GM12801 (cell line): Measurements from ENCODE around the gene BMP3.

Source experiments
- TF ChIP-seq, protein P1 (sequence below): IDR thresholded peaks from one replicate; pipeline ENCODE4 v1.5.1; 2011; ENCODE audit warnings: control low read depth; ENCODE audit not compliant: insufficient read length; ENCODE audit errors: extremely low read depth

The BMP3 gene

DNA sequence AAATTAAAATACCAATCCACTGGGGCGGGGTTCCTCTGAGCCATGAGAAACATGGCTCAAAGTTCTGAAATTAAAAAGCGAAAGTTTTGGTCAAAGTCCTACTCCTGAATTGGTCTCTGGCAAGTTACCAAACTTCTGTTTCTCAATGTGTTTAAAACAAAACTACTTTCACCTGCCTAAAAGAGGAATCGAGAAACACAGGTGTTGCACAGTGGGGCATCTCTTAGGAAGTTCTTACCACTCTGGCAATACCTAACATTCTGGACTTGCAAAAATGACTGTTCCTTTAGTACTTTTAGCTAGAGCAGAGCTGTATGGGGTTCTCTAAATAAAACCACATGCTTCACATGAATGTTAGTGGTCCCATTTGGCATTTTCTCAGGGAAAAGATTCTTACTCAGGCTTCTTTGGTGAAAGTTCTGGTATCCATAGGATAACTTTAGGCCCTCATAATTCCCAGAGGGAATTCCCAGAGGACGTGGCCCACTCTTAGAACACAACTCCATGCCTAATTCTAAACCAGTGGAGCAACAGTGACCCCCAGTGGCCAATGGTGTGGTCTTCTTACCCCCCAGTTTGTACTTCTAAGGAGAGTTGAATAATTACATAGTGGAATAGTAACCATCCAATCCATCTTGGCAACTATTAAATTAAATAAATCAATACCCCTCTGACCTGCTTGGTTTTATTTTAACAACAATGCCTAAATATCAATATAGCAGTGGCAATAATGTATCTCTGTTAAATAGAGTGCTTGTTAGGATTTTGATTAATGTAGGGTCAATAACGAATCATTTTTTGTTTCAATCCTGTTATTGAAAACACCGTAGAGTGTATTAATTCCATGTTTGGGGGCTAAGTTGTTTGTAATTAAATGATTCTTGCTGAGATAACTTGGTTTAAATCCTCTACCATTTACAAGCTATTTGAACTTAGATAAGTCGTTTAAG is 21.9 kb downstream of the BMP3 start:
- TF ChIP-seq, protein P1, sequence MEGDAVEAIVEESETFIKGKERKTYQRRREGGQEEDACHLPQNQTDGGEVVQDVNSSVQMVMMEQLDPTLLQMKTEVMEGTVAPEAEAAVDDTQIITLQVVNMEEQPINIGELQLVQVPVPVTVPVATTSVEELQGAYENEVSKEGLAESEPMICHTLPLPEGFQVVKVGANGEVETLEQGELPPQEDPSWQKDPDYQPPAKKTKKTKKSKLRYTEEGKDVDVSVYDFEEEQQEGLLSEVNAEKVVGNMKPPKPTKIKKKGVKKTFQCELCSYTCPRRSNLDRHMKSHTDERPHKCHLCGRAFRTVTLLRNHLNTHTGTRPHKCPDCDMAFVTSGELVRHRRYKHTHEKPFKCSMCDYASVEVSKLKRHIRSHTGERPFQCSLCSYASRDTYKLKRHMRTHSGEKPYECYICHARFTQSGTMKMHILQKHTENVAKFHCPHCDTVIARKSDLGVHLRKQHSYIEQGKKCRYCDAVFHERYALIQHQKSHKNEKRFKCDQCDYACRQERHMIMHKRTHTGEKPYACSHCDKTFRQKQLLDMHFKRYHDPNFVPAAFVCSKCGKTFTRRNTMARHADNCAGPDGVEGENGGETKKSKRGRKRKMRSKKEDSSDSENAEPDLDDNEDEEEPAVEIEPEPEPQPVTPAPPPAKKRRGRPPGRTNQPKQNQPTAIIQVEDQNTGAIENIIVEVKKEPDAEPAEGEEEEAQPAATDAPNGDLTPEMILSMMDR, result no peak

DNA sequence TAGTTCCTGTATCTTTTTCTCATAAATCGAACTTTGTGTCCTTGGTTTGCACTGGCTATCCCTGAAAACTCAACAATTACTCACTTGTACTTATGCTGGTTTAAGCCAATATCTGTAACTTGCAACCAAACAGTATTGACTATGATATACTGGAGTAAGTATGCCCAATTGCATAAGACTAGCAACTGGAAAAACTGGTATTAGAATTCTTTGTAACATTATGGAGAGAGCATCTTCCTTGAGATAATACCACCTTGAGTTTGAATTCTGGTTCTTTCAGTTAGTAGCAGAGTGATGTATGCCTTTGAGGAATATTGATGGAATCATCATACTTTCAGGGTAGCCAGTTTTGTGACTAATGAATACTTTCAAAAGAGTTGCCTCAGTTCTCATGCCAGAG is 28.1 kb downstream of the BMP3 start:
- TF ChIP-seq, protein P1, result no peak

DNA sequence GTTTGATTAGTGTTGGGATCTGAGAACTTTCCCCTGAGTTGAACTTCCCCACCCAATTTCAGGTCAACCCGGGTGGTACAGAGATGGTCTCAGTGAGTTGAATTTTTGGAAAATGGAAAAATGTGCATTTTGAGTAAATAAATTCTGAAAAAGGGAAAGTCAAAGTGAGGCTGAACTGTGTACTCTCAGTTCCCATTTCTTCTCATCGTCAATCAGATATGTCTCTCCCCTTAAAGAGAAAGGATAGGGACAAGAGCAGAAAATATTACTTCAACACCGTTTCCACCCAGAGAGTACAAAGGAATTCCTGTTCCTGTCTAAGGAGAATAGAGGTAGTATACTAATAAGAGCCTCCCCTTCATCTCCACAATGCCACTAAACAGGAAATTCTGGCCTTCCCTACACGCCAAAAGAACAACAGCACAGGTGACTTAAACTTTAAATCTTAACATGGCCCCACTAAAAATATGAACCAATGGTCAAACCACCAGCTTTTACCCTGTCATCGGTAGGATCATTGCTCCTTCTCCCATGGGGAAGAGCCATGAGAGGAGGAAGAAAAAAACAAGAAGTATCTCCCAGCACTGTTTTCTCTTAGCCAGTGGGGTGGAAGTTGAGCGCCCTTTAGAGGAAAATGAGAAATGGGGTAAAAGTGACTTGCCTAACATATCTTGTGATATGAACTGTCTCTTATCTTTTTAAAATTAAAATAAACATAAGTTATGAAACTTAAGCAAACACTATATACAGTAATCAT is 30.3 kb downstream of the BMP3 start:
- TF ChIP-seq, protein P1, result no peak

DNA sequence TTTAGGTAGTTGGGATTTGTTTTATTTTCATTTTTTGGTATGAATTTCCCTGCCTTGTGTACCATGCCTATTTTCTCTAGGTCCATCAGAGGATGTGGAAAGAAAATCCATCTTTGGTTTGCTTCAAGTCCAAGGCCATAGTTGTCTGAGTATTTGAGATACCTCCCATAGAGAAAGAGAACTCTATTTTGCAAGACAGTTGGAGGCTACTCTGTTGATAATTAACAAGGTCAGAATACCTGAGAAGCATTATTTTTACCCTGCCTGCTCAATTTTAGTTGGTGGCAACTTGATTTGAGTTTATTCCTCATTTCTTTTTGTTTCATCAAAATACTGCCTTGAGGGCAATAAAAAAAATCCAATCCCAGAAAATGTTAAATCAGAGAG is 30.8 kb downstream of the BMP3 start:
- TF ChIP-seq, protein P1, result no peak

DNA sequence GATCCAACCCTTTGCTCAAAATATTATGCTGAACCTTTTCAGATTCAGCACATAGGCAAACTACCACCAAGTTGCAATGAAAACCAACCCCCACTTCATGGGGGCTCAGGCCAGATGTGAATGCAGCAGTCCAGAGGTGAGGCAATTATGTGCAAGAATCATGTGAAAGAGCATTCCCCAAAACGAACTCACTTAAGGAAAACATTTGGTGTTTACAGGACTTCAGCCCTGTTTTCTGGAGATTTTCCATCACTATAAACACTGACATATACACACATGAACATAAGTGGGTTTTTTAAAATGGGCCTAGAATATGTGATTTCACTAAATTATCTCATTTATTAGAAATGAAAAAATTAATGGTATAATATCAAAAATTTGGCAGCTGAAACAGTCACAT is 31.5 kb downstream of the BMP3 start:
- TF ChIP-seq, protein P1, result no peak

DNA sequence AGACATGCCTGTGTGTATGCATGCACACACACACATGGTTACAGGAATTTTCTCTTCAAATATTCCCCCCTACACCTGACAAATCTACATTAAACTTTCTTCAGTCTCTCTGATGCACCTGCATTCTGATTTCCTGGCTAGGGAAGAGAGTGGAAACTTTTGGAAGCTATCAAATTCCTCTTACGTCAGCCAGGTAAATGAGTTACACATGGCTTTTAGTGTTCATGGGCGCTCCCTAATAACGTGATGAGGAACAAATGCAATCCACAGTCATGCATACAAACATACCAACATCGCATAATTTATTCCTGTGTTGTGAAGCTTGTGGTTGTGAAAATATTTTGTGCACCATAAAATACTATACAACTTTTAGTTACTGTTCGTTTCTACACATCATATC is 34.9 kb downstream of the BMP3 start:
- TF ChIP-seq, protein P1, result no peak

DNA sequence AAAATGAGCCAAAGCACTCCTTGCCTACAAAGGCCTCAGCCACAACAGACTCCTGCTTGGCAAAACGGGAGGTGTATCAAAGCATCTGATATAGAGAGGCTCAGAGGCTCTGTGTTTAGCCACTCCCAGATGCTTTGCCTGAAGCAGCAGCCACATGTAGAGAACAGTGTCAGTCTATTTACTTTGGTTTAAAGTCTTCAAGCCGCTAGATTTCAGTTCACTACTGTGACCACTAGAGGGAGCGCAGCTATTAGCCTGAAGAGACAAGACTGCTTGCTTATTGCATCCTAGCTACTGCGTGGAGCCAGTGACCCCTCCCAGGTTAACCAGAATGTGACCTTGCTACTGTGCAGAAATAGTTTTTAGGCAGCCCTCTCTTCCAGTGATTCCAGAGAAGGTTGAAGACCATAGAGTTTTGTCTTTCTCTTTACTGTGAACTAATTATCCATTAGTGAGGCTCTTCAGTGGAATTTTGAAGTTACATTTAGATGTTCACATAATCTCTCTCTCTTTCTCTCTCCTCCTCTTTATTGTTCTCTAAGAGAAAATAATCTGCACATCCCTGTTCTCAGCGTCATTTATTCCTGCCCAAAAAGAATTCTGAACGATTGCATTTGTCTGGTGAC is 39.3 kb downstream of the BMP3 start:
- TF ChIP-seq, protein P1, result no peak
